Frontal cortex (tissue), 4 donors: ENCODE results near the gene NDUFS4. TPM values are rescaled to one million over a fixed set of nuclear protein-coding genes. Genes with fewer than 3 reads are reported as not detected.
"Not testable (repeated sequence)": the region's sequence is repeated elsewhere in the genome, so short reads cannot be mapped to it uniquely, and the experiment has no call there.

Source experiments
- DNase-seq, 2 donors: peaks; one replicate each; pipeline ENCODE4 v3.0.0; 2012; ENCODE audit warnings: low spot score in 2 of 2
- FAIRE-seq: peaks from 2 replicates; lab custom pipeline; 2012; peaks lifted over from hg19 to GRCh38; lab: Jason Lieb, UNC
- total RNA-seq: library from RNA; depleted of rRNA; stranded (reverse); fragments of >200 nt; gene quantifications from one replicate; pipeline ENCODE4 v1.2.3, GENCODE V29; 2014
- donor health status: control.
- donor health status: control.
- donor health status: control.

Gene NDUFS4
- total RNA-seq, 1 donor from 2014 or later, result 73.4 TPM

DNA sequence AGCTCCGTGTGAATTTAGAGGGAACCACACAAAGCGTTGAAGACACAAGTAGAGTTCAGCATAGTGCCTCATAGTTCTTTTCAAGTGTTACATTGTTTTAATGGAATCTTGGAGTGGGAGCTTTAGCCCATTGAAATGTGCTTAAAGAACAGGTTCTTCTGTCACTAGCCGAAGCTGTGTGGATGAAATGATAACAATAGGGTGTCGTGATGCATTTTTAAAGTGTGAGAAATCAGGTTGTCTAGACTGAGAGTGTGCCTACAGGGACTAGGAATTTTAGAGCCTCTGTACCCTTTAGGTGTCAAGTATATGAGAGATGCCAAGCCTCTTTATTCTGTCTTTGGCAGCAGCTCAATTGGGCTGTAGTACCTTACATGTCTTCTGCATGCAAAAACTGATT, 83.0 kb downstream of the NDUFS4 start:
- FAIRE-seq (no peak), DNase-seq (no peak)

DNA sequence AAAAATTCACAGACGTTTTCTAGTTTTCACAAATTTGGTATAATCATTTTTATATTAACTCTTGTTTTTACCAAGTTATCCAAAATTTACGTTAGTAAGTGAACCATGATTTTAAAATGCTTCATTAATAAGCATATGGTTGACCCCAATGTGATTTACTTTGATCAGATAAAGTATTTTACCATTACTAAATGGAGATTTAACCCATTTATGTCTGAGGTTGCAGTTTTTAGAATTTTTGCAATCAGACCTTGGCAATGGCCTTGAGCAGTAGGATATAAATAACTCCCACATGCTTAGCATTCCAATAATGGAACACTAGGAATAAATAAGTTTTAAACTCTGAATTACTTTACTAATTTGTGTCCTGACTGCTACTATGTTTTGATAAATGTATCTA, 84.6 kb downstream of the NDUFS4 start:
- FAIRE-seq, result no peak

DNA sequence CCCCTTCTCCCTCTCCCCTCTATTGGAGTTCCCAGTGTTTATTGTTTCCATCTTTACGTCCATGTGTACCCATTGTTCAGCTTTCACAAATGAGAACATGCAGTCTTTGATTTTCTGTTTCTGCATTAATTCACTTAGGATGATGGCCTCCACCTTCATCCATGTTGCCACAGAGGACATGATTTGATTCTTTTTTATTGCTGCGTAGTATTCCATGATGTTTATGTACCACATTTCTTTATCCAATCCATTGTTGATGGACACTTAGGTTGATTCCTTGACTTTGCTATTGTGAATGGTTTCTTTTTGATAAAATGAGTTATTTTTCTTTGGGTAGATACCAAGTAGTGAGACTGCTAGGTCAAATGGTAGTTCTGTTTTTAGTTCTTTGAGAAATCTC, 88.9 kb downstream of the NDUFS4 start:
- DNase-seq (no peak), FAIRE-seq (no peak)

More for the DNA sequence above, 84.6 kb downstream of the NDUFS4 start:
- DNase-seq, result no peak

DNA sequence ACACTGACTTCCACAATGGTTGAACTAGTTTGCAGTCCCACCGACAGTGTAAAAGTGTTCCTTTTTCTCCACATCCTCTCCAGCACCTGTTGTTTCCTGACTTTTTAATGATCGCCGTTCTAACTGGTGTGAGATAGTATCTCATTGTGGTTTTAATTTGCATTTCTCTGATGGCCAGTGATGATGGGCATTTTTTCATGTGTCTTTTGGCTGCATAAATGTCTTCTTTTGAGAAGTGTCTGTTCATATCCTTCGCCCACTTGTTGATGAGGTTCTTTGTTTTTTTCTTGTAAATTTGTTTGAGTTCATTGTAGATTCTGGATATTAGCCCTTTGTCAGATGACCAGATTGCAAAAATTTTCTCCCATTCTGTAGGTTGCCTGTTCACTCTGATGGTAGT, 100.1 kb downstream of the NDUFS4 start:
- DNase-seq, FAIRE-seq: not testable (repeated sequence)

DNA sequence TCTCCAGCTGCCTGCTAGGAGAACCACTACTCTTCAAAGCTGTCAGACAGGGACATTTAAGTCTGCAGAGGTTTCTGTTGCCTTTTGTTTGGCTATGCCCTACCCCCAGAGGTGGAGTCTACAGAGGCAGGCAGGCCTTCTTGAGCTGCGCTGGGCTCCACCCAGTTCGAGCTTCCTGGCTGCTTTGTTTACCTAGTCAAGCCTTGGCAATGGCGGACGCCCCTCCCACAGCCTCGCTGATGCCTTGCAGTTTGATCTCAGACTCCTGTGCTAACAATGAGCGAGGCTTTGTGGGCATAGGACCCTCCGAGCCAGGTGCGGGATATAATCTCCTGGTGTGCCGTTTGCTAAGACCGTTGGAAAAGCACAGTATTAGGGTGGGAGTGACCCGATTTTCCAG, 104.9 kb downstream of the NDUFS4 start:
- FAIRE-seq, DNase-seq: not testable (repeated sequence)

DNA sequence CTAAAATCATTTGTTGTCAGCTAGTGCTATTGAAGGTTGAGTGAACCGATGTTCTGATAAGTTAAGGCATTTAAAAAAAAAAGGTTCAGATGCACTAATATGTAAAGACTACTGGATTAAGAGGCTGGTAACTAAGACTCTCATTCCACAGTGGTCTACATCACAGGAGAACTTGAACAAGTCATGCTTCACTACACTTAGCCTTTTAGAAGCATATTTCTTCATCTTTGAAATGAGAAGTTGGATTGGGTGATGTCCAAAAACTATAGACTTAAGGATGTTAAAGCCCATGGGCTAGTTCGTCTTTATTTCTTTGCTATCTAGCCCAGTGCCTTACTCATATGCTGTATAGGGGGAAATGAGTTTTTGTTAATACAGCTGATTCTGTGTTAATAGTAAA, 107.2 kb downstream of the NDUFS4 start:
- FAIRE-seq, result no peak
- no peak for DNase-seq

DNA sequence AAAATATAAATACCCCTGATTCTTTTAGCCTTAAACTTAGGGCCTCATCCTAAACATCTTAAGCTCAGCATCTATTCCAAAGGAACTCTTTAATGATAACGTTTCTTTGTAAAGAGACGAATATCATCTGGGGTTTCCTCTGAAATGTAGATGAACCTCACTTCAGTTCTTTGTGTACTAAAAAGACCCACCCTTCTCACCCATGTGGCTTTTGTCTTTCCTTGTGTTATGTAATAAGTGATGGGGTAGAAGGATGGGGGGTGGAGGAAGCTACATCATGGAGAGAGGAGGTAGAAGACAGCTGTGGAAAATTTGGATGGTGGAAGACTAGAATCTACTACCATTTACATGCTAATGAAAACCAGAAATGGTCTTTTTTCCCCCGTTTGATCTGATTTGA, 111.0 kb downstream of the NDUFS4 start:
- no peak for DNase-seq
- FAIRE-seq, result no peak

DNA sequence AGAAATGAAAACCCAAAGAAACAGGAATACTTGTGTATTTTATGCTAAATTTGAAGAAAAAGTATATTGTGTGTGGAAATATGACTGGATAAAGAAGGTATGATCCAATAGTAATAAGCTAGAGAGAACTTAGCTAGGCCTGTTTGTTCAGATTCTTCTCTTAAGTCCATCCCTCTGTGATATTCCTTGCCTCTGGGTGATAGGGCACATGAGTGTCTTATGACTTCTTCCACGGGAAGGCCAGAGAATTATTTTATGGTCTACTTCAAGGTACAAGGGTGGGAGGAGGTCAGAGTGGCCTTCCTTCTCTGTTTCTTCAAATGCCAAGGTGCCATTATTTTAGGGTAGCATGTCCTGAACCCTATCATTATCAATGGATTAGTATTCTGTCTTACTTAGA, 113.7 kb downstream of the NDUFS4 start:
- FAIRE-seq, result no peak
- DNase-seq, result no peak

DNA sequence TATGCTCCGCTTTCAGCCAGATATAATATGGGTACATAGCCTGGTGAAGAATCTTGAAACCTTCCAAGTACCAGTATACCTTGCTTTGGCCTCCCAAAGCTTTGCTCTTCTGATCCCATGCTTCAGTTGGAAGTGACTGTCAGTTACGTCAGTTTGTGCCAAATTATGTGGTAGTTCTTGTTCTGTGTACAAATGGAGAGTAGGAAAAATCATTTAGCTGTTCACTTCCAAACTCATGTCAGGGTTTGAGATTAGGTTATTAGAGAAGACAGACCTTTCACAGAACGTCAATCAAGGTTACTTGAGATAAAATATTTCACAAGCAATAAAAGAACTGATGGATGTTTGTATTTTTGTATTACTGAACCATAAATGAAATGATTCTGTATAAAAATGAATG, 117.2 kb downstream of the NDUFS4 start:
- no peak for DNase-seq
- no peak for FAIRE-seq

DNA sequence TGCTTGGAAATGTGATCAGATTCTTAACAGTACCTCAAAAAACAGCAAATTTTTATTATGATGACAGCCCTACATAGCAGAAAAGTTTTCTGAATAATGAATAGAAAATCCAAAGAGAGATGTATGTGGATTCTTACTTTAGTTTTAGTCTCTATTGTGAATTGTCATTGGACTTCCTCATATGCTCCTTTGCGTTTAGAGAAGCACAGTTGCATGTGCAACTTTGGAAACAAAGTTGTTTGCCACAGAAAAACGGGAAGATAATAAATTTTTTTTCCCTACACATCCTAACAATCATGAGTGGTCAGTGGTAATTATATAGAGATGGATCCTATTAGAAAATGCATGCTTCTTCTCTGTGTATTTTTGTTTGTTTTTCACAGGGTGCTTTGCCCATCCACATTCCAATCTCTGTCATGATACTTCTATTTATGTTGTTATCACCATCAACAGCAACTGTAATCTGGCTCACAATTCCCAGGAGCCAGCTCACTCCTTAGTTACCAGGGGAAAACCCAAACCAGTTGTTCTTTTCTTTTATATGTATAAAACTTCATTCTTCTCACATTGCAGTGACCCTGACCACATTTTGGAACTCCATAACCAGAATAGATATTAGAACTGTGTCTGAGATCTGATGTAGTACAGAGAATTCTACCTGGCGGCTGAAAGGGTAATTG, 118.7 kb downstream of the NDUFS4 start:
- FAIRE-seq (no peak), DNase-seq (no peak)

DNA sequence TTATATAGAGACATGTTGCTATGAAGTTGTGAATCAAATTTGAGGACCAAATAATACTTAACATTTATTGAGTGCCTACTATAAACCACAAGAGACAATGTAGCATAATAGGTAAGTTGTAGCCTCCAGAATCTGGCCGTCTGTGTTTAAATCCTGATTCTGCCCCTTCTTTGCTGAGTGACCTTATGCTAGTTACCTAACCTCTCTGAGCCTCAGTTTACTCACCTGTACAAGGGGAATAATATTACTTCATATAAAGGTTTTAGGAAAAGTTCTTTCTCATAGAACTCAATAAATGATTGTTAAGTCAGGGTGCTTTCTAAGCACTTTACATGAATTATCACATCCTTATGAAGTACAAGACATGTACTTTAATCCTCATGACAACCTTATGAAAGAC, 120.6 kb downstream of the NDUFS4 start:
- DNase-seq, result no peak
- FAIRE-seq, result no peak

DNA sequence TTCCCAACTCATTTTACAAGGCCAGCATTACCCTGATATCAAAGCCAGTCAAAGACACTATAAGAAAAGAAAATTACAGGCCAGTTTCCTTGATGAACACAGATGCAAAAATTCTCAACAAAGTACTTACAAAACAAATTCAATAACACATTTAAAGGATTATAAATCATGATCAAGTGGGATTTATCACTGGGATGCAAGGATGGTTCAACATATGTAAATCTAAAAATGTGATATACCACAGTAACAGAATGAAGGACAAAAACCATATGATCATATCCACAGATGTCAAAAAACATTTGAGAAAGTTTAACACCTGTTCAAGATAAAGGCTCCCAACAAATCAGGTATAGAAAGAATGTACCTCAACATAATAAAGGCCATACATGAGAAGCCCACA, 130.6 kb downstream of the NDUFS4 start:
- no peak for DNase-seq
- no peak for FAIRE-seq

DNA sequence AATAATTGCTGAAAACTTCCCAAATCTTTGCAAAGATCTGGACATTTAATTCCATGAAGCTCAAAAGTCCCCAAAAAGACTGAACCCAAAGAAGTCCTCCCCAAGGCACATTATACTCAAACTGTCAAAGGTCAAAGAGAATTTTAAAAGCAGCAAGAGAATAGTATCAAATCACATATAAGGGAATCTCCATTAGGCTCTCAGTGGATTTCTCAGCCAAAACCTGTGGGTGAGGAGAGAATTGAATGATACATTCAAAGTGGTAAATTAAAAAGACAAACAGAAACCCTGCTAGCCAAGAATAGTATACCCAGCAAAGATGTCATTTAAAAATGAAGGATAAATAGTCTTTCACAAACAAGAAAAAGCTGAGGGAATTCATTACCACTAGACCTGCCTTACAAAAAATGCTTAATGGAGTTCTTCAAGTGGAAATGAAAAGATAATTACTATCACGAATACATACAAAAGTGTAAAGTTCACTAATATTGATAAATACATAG, 134.1 kb downstream of the NDUFS4 start:
- no peak for DNase-seq
- FAIRE-seq, result no peak

DNA sequence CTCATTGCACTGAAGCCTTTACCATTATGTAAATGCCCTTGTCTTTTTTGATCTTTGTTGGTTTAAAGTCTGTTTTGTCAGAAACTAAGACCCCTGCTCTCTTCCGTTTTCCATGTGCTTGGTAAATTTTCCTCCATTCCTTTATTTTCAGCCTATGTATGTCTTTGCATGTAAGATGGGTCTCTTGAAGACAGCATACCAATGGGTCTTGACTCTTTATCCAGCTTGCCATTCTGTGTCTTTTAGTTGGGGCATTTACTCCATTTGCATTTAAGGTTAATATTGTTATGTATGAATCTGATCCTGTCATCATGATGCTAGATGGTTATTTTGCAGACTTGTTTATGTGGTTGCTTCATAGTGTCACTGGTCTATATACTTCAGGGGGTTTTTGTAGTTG, 150.0 kb downstream of the NDUFS4 start:
- not testable (repeated sequence) for FAIRE-seq

DNA sequence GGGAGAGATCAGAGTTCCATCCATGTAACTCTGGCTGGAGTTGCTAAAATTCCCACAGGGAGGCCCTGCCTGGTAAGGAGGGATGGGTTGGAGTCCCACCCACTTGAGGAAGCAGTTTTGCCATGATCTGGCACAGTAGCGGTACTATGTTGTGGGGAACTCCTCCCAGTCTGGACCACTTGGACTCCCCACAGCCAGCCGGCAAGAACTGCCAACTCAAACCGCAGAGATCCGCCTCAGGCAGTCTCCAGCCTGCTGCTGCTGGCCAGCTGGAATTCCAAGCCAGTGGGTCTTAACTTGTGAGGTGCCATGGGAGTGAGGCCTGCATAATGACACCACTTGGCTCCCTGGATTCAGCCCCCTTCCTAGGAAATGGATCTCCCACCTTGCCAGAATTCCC, 151.9 kb downstream of the NDUFS4 start:
- FAIRE-seq (no peak), DNase-seq (no peak)

More for the DNA sequence above, 150.0 kb downstream of the NDUFS4 start:
- not testable (repeated sequence) for DNase-seq

DNA sequence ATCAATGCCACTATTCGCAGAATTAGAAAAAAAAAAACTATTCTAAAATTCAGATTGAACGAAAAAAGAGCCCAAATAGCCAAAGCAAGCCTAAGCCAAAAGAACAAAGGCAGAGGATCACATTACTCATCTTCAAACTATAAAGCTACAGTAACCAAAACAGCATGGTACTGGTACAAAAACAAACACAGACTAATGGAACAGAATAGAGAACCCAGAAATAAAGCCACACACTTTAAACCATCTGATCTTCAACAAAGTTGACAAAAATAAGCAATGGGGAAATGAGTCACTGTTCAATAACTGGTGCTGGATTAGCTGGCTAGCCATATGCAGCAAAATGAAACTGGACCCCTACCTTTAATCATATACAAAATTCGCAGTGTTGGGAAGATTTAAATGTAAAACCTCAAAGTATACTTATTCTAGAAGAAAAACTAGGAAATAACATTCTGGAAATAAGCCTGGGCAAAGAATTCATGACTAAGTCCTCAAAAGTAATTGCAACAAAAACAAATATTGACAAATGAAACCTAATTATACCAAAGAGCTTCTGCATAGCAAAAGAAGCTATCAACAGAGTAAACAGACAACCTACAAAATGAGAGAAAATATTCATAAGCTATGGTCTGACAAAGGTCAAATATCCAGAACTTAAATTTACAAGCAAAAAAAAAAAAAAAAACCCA, 153.7 kb downstream of the NDUFS4 start:
- DNase-seq (no peak), FAIRE-seq (no peak)

DNA sequence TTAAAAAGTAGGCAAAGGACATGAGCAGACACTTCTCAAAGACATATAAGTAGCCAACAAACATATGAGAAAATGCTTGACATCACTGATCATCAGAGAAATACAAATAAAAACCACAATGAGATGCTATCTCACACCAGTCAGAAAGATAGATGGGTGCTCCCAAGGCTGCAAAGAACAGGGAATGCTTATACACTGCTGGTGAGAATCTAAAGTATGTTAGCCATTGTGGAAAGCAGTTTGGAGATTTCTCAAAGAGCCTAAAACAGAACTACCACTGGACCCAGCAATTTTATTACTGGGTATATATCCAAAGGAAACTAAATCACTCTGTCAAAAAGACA, 154.2 kb downstream of the NDUFS4 start:
- DNase-seq, result no peak

DNA sequence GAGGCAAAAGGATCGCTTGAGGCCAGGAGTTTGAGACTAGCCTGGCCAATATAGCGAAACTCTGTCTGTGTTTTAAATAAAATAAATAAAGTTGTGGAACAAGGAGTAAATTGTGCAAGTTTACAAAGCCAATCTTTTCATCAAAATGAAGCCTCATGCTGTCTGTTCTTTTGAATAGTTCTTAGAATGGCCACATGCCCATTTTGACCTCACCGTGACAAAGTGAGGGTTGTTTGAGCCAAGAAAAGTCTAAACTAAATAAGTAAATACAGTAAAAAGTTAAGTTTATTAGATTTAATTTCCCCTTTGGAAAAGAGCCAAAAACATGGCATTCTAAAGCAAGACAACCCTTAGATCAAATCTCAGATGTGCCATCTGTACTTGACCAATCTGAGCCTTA, 165.7 kb downstream of the NDUFS4 start:
- DNase-seq (no peak), FAIRE-seq (no peak)

More for the DNA sequence above, 154.2 kb downstream of the NDUFS4 start:
- FAIRE-seq, result no peak

DNA sequence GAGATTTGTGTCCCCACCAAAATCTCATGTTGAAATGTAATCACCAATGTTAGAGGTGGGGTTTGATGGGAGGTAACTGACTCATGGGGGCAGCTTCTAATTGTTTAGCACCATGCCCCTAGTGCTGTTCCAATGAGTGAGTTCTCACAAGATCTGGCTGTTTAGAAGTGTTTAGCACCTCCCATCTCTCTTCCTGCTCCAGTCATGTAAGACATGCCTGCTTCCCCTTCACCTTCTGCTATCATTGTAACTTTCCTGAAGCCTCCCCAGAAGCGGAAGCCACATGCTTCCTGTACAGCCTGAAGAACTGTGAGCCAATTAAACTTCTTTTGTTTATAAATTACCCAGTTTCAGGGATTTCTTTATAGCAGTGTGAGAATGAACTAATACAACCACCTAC, 170.5 kb downstream of the NDUFS4 start:
- FAIRE-seq, result no peak
- no peak for DNase-seq
